Measurements from ENCODE around the gene IGSF9. TPM values are rescaled to one million over a fixed set of nuclear protein-coding genes. Genes with fewer than 3 reads are reported as not detected.

IGSF9 gene
- total and polyA plus RNA-seq, 2 of the 13 experiments (the other 11 are each of a cell fraction or from before 2014, with no cell fraction given), result 0.03 TPM; not detected in 1

DNA sequence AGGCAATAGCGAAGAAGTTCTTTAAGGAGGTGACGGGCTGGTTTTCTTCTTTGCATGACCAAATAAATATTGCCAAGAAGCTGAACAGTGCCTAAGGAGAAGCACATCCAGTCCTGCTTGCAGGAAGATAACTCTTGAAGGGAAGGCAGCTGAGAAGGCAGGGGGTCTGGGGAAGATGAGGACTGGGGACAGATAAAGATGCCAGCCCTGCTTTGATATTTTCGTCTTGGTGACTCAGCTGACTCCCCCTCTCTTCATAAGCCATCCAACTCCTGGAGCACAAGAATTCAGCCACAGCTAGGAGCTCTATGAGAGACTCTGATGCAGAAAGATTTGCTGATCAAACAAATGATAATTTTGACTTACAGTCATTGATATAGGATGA lies 48.9 kb downstream of the IGSF9 start (continued):
- TF ChIP-seq KDM6A (CRISPR knock-in tag; IDR thresholded peaks at IDR 0.05; ENCODE audit: low read depth), result no peak
- TF ChIP-seq, protein P1, sequence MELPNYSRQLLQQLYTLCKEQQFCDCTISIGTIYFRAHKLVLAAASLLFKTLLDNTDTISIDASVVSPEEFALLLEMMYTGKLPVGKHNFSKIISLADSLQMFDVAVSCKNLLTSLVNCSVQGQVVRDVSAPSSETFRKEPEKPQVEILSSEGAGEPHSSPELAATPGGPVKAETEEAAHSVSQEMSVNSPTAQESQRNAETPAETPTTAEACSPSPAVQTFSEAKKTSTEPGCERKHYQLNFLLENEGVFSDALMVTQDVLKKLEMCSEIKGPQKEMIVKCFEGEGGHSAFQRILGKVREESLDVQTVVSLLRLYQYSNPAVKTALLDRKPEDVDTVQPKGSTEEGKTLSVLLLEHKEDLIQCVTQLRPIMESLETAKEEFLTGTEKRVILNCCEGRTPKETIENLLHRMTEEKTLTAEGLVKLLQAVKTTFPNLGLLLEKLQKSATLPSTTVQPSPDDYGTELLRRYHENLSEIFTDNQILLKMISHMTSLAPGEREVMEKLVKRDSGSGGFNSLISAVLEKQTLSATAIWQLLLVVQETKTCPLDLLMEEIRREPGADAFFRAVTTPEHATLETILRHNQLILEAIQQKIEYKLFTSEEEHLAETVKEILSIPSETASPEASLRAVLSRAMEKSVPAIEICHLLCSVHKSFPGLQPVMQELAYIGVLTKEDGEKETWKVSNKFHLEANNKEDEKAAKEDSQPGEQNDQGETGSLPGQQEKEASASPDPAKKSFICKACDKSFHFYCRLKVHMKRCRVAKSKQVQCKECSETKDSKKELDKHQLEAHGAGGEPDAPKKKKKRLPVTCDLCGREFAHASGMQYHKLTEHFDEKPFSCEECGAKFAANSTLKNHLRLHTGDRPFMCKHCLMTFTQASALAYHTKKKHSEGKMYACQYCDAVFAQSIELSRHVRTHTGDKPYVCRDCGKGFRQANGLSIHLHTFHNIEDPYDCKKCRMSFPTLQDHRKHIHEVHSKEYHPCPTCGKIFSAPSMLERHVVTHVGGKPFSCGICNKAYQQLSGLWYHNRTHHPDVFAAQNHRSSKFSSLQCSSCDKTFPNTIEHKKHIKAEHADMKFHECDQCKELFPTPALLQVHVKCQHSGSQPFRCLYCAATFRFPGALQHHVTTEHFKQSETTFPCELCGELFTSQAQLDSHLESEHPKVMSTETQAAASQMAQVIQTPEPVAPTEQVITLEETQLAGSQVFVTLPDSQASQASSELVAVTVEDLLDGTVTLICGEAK (IDR thresholded peaks at IDR 0.05), result no peak
- TF ChIP-seq, protein P1 (CRISPR knock-in tag; IDR thresholded peaks at IDR 0.05), result no peak
- TF ChIP-seq SALL2 (CRISPR knock-in tag; IDR thresholded peaks at IDR 0.05), result no peak
